Fibroblast of lung (primary cell): ENCODE data around the gene CDK2.

Experiments
- EZH2 ChIP-seq: IDR thresholded peaks from 2 replicates; pipeline ENCODE4 v1.5.1; 2012; ENCODE audit warnings: low read length, control low read depth, mild to moderate bottlenecking; ENCODE audit errors: missing control alignments
- TF ChIP-seq, protein P1 (sequence below), 2 donors: IDR thresholded peaks in 1 of 2; conservative IDR thresholded peaks in 1 of 2; 1 replicate in 1 of 2; 2 replicates in 1 of 2; pipeline ENCODE4 v1.5.1; 2011 to 2012; ENCODE audit warnings: low read length in 2 of 2, control low read depth in 1 of 2, inconsistent platforms in 1 of 2, low read depth in 1 of 2, mild to moderate bottlenecking in 1 of 2

DNA sequence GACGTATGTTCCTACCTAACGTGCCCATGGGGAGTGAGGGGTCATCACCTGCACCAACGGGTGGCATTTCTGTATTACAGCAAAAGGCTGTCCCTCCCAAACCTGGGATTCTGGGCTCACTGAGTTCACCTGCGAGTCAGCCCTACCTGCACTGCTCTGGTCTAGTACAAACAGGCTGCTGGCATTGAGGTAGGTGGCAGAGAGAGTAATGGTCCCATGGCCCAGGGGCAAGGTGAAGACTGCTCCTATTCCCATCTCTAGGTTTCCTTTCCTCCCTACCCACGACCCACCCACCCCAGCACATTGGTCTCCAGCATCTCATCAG, 30.9 kb downstream of the CDK2 start:
- TF ChIP-seq EZH2 = no peak
- TF ChIP-seq, protein P1, sequence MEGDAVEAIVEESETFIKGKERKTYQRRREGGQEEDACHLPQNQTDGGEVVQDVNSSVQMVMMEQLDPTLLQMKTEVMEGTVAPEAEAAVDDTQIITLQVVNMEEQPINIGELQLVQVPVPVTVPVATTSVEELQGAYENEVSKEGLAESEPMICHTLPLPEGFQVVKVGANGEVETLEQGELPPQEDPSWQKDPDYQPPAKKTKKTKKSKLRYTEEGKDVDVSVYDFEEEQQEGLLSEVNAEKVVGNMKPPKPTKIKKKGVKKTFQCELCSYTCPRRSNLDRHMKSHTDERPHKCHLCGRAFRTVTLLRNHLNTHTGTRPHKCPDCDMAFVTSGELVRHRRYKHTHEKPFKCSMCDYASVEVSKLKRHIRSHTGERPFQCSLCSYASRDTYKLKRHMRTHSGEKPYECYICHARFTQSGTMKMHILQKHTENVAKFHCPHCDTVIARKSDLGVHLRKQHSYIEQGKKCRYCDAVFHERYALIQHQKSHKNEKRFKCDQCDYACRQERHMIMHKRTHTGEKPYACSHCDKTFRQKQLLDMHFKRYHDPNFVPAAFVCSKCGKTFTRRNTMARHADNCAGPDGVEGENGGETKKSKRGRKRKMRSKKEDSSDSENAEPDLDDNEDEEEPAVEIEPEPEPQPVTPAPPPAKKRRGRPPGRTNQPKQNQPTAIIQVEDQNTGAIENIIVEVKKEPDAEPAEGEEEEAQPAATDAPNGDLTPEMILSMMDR (conservative IDR thresholded peaks at IDR 0.05 in 1 of 2, IDR thresholded peaks at IDR 0.05 in 1 of 2; ENCODE audit: low read depth in 1 of 2, low read length in 2 of 2) = no peak
